Suppressor macrophage treated with lipopolysaccharide for 1 hour (primary cell): ENCODE results near the gene IVNS1ABP.

Source experiments
- DNase-seq, 3 donors: peaks; one replicate each; pipeline ENCODE4 v3.0.0-alpha.2; 2020 to 2022

The IVNS1ABP gene

GRCh38 chr1:185250063-185250462 is 67.0 kb downstream of the IVNS1ABP start:
- no peak for DNase-seq

- no peak for DNase-seq
Observed at GRCh38 chr1:185249563-185249962, 67.5 kb downstream of the IVNS1ABP start.
